ENCODE results near the gene EGLN2.

DNA sequence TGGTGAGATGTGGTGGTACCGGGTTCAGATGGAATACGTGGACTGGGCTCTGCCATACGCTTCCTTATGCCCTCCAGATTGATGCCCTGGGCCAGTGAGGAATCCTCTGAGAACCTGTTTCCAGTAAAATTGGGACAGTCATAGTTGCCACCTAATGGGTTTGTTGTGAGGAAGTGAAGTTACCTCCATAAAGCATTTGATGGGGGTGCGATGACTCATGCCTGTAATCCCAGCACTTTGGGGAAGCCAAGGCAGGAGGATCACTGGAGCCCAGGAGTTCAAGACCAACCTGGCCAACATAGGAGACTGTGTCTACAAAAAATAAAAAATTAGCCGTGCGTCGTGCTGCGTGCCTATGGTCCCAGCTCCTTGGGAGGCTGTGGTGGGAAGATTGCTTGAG is 43.2 kb upstream of the EGLN2 start:
- TF ChIP-seq CTCF (IDR thresholded peaks at IDR 0.05), result no peak
- TF ChIP-seq POLR2A (IDR thresholded peaks at IDR 0.05), result no peak

Measured in esophagus squamous epithelium (tissue), 4 donors.